Neural crest cell (in vitro differentiated cells): Measurements from ENCODE around the gene SLC25A3. TPM values are rescaled to one million over a fixed set of nuclear protein-coding genes. Genes with fewer than 3 reads are reported as not detected.
A peak's percentile ranks its signal among the peaks of the same experiment; 100 is the strongest.
"Not testable (repeated sequence)": the region's sequence is repeated elsewhere in the genome, so short reads cannot be mapped to it uniquely, and the experiment has no call there.

ENCODE experiments used
- DNase-seq: peaks from one replicate; pipeline ENCODE4 v3.0.0; 2021; ENCODE audit warnings: low read depth, mixed read lengths, low spot score
- H3K27ac Mint-ChIP-seq: one replicate; pipeline ENCODE4 v1.8.0; 2021; ENCODE audit warnings: mild to moderate bottlenecking, mixed read lengths; ENCODE audit not compliant: unreplicated experiment
- H3K27me3 Mint-ChIP-seq: 2 replicates; pipeline ENCODE4 v1.8.0; 2021; ENCODE audit warnings: low read depth, mild to moderate bottlenecking, mixed read lengths
- H3K36me3 Mint-ChIP-seq: 2 replicates; pipeline ENCODE4 v1.8.0; 2021; ENCODE audit warnings: low read depth, mild to moderate bottlenecking, mixed read lengths
- H3K4me1 Mint-ChIP-seq: 2 replicates; pipeline ENCODE4 v1.8.0; 2021; ENCODE audit warnings: mixed read lengths
- H3K4me3 Mint-ChIP-seq: one replicate; pipeline ENCODE4 v1.8.0; 2021; ENCODE audit warnings: mild to moderate bottlenecking, mixed read lengths
- H3K9me3 Mint-ChIP-seq: 2 replicates; pipeline ENCODE4 v1.8.0; 2021; ENCODE audit warnings: mixed read lengths
- CTCF ChIP-seq: fragments of 200-600 bp; sonication (generic); conservative IDR thresholded peaks from 2 replicates; pipeline ENCODE4 v1.5.0; 2021; ENCODE audit warnings: antibody characterized with exemption, mild to moderate bottlenecking
- total RNA-seq: library from RNA; stranded (reverse); gene quantifications from 2 replicates; pipeline ENCODE4 v1.2.1, GENCODE V29; 2021

SLC25A3 gene
- total RNA-seq, 1 donor from 2014 or later, result 856 TPM

GRCh38 chr12:98559666-98560065 lies 33.8 kb upstream of the SLC25A3 start:
- TF ChIP-seq CTCF, result no peak
- DNase-seq, result no peak
- H3K27me3 Mint-ChIP-seq, result no peaks in the 10 kb centered on the region
- H3K4me3 Mint-ChIP-seq, result no peak overlapping the region
- peaks cover 4% of the 10 kb centered on the region for H3K36me3 Mint-ChIP-seq
- H3K9me3 Mint-ChIP-seq, result peaks cover 3% of the 10 kb centered on the region
- H3K4me1 Mint-ChIP-seq, result peaks cover 4% of the 10 kb centered on the region
- H3K27ac Mint-ChIP-seq, result no peak overlapping the region

GRCh38 chr12:98561846-98562245 lies 31.6 kb upstream of the SLC25A3 start:
- Mint-ChIP-seq H3K4me3 (no peak overlapping the region), H3K4me1 (peaks cover 7% of the 10 kb centered on the region), H3K27me3 (no peaks in the 10 kb centered on the region), H3K36me3 (no peaks in the 10 kb centered on the region), H3K27ac (no peak overlapping the region), H3K9me3 (peaks cover 2% of the 10 kb centered on the region)
- TF ChIP-seq CTCF, result no peak
- DNase-seq, result no peak

- Mint-ChIP-seq H3K4me1 (peaks cover under 1% of the 10 kb centered on the region), H3K27me3 (no peaks in the 10 kb centered on the region), H3K27ac (no peak overlapping the region), H3K4me3 (no peak overlapping the region), H3K9me3 (peaks cover 2% of the 10 kb centered on the region), H3K36me3 (no peaks in the 10 kb centered on the region)
- peak; percentile 50 for TF ChIP-seq CTCF
- no peak for DNase-seq
These were observed 21.5 kb upstream of the SLC25A3 start for GRCh38 chr12:98572010-98572409.

GRCh38 chr12:98574110-98574509 lies 19.4 kb upstream of the SLC25A3 start:
- no peak for DNase-seq
- H3K36me3 Mint-ChIP-seq, result no peaks in the 10 kb centered on the region
- no peaks in the 10 kb centered on the region for H3K27me3 Mint-ChIP-seq
- no peak for TF ChIP-seq CTCF
- no peak overlapping the region for H3K27ac Mint-ChIP-seq
- H3K4me1 Mint-ChIP-seq, result no peaks in the 10 kb centered on the region
- peaks cover 2% of the 10 kb centered on the region for H3K9me3 Mint-ChIP-seq
- H3K4me3 Mint-ChIP-seq, result no peak overlapping the region

- H3K27ac Mint-ChIP-seq, result no peak overlapping the region
- no peaks in the 10 kb centered on the region for H3K36me3 Mint-ChIP-seq
- DNase-seq, result no peak
- H3K27me3 Mint-ChIP-seq, result no peaks in the 10 kb centered on the region
- peaks cover 2% of the 10 kb centered on the region for H3K9me3 Mint-ChIP-seq
- H3K4me1 Mint-ChIP-seq, result no peaks in the 10 kb centered on the region
- TF ChIP-seq CTCF, result no peak
- H3K4me3 Mint-ChIP-seq, result no peak overlapping the region
These were observed 18.5 kb upstream of the SLC25A3 start for GRCh38 chr12:98575013-98575412.

- H3K36me3 Mint-ChIP-seq, DNase-seq, H3K4me1 Mint-ChIP-seq, H3K9me3 Mint-ChIP-seq, H3K4me3 Mint-ChIP-seq, H3K27me3 Mint-ChIP-seq, H3K27ac Mint-ChIP-seq: not testable (repeated sequence)
These were observed 16.7 kb upstream of the SLC25A3 start for GRCh38 chr12:98576795-98577194.
